Measurements from ENCODE around the gene PLCB1.

PLCB1 gene

DNA sequence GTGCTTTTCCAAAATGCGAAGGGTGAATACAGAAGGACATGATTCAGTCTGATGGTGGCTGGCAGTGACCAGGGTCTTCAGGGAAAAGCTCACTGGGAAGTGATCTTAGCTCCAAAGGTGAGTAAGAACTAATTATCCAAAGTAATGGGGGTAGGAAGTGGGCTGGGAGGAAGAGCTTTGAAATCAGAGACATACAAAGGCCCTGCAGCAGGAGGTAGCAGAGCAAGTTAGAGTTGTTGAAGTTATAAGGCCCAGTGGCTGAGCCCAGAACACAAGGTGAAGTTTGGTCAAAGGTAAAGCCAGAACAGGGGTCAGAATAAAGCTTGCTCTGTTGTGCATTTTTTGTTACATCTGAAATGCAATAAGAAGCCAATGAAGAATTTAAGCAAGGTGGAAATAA lies 81.2 kb downstream of the PLCB1 start:
- no peak for FAIRE-seq

GRCh38 chr20:8213831-8214587 lies 81.9 kb downstream of the PLCB1 start:
- no peak for FAIRE-seq

DNA sequence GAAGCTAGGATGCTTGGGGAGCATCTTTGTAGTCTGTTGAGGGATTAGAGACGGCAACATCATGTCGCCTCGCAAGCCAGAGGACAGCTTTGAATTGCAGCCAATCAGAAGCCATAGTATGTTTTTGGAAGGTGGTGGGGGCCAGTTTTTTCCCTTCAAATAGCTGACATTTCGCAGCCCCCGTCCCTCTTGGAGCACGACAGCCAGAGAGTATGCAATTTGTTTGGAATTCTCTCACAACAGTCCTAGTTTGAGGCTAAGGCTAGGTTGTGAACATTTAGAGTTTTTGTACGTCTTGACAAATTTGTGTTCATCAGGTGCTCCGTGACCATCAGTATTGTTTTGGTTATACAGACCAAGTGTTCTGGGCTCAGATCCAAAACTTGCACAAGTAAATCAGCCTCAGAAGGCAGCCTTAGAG lies 83.3 kb downstream of the PLCB1 start:
- FAIRE-seq = no peak

GRCh38 chr20:8216375-8217200 lies 84.5 kb downstream of the PLCB1 start:
- FAIRE-seq = no peak

- FAIRE-seq = no peak
Measured at GRCh38 chr20:8218861-8219260, 86.8 kb downstream of the PLCB1 start.

DNA sequence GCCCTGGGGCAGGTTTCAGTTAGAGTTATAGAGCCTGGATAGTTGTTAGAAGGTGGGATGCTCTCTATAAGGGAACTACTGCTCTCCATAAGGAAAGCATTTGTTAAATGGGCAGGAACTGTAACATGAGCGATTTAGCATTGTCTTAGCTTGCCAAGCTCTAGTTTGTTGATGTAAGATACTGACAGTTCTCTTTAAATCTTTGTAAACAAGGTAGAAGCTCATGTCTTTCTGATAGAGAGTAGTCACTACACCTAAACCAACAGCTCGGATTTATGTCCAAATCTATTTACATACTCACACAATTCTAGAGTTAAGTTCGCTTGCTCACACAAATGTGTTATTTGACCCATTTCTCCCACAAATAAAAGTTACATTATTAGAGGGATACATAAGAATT lies 87.3 kb downstream of the PLCB1 start:
- FAIRE-seq = no peak

- FAIRE-seq = no peak
Measured at GRCh38 chr20:8220716-8221115, 88.7 kb downstream of the PLCB1 start.

GRCh38 chr20:8221887-8222419 lies 89.9 kb downstream of the PLCB1 start:
- FAIRE-seq = no peak

DNA sequence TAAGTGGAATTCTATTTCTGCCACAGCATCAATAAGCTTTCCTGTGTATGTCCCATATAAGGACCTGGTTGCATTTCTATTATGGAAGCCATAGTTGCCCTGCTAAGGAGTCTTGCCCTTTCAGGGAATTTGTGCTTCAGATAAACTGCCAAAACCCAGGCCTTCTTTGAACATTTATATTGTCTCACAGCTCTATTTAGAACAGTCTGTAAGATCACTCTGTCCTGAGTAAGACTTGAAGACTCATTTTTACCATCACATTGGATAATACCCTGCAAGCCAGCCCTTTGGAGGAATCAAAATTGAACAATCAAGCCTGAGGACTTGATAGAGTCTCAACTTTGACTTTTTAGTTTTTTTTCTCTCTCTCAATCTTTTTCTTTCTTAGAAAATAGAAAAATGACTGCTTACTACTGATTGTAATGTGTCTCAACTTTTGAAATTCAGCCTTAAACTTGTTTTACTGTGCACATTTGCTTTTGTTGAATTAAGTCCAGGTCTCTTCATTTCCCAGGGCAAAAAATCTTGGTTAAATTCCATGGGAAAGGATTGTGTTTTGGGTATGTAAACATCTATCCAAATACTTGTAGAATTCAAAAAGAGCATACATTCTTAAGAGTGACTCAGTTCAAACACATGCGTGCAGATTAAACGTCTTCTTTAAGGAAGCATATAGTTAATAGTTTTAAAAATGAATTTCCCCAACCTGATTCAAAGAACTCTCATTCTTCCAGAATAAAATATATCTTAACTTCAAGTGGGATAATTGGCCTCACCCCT lies 91.2 kb downstream of the PLCB1 start:
- no peak for FAIRE-seq

GRCh38 chr20:8225658-8226057 lies 93.6 kb downstream of the PLCB1 start:
- no peak for FAIRE-seq

DNA sequence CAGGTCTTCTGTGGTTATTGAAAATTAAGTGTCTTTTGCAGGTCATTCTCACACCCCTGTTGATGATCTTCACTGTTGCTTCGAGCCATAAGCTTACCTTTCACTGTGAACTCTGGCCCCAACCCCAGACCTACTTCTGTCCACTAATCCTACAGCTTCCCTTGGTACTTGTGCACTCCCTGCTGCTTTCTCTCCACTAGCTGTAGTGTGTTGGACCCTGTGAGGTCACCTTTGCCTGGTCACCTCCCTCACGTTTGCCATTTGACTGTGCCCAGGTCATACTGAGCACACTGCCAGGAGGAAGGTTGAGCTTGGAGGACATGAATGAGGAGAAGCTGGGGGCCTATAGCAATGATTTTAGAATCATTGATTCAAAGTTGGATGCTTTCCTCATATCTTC lies 94.0 kb downstream of the PLCB1 start:
- no peak for FAIRE-seq

DNA sequence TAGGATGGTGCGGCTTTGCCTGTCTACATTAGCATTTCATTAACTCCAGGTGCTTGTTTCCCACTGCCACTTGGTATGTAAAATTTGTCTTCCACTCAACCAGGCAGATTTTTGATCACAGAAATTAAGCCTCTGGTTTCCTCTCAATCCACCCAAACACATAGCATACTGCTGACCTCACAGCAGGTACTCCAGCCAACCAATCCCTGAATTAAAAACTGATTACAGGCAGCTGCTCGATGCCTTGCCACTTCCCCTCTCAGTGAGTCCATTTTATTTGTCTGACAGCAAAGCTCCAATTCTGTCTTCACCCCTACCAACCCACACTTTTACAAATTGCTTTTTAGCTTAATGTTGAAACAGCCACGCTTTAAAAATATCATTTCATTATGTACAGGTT lies 95.2 kb downstream of the PLCB1 start:
- no peak for FAIRE-seq

DNA sequence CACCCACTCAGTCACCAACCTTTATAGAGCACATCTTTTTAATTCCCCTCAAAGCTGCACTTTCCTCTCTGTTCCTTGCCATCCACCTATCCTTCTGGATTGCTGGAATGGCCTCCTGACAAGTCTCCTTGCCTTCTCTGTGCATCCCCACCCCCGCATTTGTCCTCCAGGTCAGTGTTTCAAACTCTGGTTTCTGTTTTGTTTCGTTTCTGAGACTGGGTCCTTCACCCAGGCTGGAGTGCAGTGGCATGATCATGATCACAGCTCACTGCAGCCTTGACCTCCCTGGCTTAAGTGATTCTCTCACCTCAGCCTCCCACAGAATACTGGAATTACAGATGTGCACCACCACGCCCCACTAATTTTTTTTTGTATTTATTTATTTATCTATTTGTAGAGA lies 96.2 kb downstream of the PLCB1 start:
- FAIRE-seq = no peak

DNA sequence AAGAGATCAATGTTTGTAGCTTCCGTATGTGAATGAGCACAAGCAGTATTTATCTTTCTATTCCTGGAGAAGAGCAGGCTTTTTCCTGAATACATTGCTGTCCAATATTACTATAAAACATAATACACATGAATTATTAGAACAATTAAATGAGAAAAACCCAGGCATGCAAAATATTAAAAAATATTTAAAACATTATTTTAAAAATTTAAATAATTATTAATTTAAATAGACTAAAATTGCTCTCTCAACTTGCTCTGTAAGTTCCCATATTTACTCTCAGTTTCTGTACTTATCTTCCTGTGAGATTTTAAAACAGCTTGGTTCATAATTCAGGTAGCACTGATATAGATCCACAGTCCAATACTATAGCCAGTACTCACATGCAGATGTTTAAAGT lies 97.0 kb downstream of the PLCB1 start:
- no peak for FAIRE-seq

GRCh38 chr20:8231038-8231437 lies 99.0 kb downstream of the PLCB1 start:
- no peak for FAIRE-seq

GRCh38 chr20:8232332-8232731 lies 100.3 kb downstream of the PLCB1 start:
- FAIRE-seq = no peak

DNA sequence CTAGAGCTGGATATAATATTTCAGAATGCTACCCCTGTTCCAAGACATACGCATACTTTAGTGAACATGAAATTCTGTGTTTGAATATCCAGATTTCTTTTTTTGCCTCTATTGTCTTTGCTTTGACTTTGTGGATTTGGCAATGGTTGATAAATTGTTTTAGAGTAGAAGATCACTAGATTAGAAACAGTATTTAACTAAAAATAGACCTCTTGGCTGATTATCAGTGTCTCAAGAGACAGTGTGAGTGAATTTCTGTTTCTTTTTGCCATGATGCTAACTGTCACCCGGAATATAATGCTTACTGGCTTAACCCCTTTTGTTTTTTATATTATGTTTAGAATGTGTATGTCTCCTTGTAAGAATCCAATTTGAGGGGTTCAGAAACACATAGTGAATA lies 102.5 kb downstream of the PLCB1 start:
- no peak for FAIRE-seq

DNA sequence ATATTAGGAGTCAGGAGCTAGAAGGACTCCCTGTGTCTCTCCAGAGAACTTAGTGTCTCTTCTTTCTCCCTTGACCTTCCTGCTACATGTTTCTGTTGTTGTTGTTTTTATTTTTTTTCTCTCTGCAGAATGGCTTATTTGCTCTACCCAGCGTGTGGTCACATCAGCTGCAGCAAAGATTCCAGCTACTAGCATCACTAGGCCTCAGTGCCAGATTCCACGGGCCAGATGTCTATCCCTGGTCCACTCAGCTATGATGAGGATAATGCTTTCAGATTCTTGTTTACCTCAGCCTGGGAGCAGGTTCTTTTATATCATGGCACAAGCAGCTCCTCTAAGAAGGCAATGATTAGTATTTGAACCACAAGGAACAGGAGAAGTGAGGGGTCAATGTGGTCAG lies 110.0 kb downstream of the PLCB1 start:
- no peak for FAIRE-seq

DNA sequence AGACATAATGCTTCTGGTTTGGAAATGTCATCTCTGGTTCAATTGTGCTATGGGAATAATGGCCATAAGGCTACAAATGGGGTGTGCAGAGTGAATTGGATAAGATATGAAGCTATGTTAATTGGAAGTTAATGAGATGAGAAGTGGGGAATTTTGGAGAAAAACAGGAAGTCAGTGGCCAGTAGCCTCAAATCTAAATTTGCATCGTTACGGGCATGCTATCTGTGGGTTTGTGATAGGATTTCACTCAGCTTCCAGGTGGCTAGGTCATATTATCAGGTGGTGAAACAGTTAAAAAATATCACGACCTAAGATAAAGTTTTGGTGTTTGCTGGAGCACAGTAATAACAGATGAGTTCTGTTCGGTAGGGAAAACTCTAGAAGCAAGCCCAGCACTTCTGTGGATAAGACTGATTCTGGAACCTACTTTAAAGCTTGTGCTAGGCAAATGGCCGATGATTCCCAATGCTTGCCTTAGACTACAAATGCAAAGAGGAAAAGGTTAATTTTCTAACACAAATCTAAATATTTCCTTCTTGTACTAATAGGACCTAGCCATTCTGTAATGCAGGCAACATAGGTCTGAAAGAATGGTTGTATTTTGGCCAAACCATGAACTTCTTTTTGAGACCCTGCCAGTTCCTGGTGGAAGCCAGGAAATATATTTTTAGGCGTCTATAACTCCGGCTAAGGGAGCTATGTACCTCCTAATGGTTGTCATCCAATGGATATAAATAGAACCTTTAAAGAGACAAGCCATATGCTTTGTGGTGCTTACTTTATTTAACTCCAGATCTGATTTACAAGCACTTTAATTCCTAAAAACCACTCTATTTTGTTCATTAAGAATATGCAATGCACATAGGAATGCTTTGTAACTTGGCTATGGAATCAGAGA lies 111.0 kb downstream of the PLCB1 start:
- no peak for FAIRE-seq

GRCh38 chr20:8244637-8245036 lies 112.6 kb downstream of the PLCB1 start:
- FAIRE-seq = no peak

- no peak for FAIRE-seq
Measured at GRCh38 chr20:8246153-8246552, 114.1 kb downstream of the PLCB1 start.

- FAIRE-seq = no peak
Measured at GRCh38 chr20:8246716-8247115, 114.7 kb downstream of the PLCB1 start.
